ENCODE results near the gene MAN2A1. TPM values are rescaled to one million over a fixed set of nuclear protein-coding genes. Genes with fewer than 3 reads are reported as not detected.
"Not testable (repeated sequence)": the region's sequence is repeated elsewhere in the genome, so short reads cannot be mapped to it uniquely, and the experiment has no call there.

MAN2A1 gene
- total RNA-seq, 1 experiment from 2014 or later, result 51.0 TPM

GRCh38 chr5:109830955-109831502 is 141.3 kb downstream of the MAN2A1 start:
- intact Hi-C loops (cut with micrococcal nuclease; ENCODE audit: unreplicated experiment), result no loop called here

DNA sequence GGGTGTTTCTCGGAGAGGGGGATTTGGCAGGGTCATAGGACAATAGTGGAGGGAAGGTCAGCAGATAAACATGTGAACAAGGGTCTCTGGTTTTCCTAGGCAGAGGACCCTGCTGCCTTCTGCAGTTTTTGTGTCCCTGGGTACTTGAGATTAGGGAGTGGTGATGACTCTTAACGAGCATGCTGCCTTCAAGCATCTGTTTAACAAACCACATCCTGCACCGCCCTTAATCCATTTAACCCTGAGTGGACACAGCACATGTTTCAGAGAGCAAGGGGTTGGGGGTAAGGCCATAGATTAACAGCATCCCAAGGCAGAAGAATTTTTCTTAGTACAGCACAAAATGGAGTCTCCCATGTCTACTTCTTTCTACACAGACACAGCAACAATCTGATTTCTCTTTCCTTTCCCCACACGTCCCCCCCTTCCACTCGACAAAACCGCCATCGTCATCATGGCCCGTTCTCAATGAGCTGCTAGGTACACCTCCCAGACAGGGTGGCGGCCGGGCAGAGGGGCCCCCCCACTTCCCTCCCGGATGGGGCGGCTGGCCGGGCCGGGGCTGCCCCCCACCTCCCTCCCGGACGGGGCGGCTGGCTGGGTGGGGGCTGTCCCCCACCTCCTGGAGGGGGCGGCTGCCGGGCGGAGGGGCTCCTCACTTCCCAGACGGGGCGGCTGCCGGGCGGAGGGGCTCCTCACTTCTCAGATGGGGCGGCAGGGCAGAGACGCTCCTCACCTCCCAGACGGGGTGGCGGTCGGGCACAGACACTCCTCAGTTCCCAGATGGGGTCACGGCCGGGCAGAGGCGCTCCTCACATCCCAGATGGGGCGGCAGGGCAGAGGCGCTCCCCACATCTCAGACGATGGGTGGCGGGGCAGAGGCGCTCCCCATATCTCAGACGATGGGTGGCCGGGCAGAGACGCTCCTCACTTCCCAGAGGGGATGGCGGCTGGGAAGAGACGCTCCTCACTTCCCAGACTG is 142.8 kb downstream of the MAN2A1 start:
- H3K4me3 ChIP-seq (ENCODE audit: low read depth in 2 of 2, low read length in 2 of 2); BruUV-seq (replicated peaks); intact Hi-C loops (cut with micrococcal nuclease; ENCODE audit: unreplicated experiment); H3K27ac ChIP-seq (ENCODE audit: low read length); H3K4me1 ChIP-seq (ENCODE audit: control insufficient read depth, insufficient read depth, low read length); CTCF ChIA-PET; POLR2A ChIA-PET; H3K36me3 ChIP-seq (ENCODE audit: control insufficient read depth, insufficient read depth, low read length); DNase-seq (ENCODE audit: low read depth, low spot score); H3K9me3 ChIP-seq (ENCODE audit: control insufficient read depth, insufficient read depth, low read depth, low read length); in situ Hi-C loops (cut with HindIII; ENCODE audit: low pct_unique_long_range_greater_than_20kb, low sequenced_read_pairs); ATAC-seq; H3K27me3 ChIP-seq (ENCODE audit: control insufficient read depth, insufficient read depth, low read length): not testable (repeated sequence)

More at GRCh38 chr5:109830955-109831502, 141.3 kb downstream of the MAN2A1 start:
- Histone ChIP-seq H3K36me3 (ENCODE audit: control insufficient read depth, insufficient read depth, low read length) (no peaks in the 10 kb centered on the region), H3K9me3 (ENCODE audit: control insufficient read depth, insufficient read depth, low read depth, low read length) (no peaks in the 10 kb centered on the region), H3K4me3 (ENCODE audit: low read depth in 2 of 2, low read length in 2 of 2) (no peak overlapping the region), H3K27ac (ENCODE audit: low read length) (no peak overlapping the region), H3K4me1 (ENCODE audit: control insufficient read depth, insufficient read depth, low read length) (no peaks in the 10 kb centered on the region), H3K27me3 (ENCODE audit: control insufficient read depth, insufficient read depth, low read length) (no peaks in the 10 kb centered on the region)
- ChIA-PET POLR2A (no interaction called here), CTCF (no interaction called here)
- BruUV-seq (replicated peaks), result no TSS peak
- DNase-seq (ENCODE audit: low read depth, low spot score), result no peak
- TF ChIP-seq SIN3A (IDR thresholded peaks at IDR 0.05; ENCODE audit: borderline replicate concordance, insufficient read depth, low read depth, low read length) (no peak), TCF7L2 (IDR thresholded peaks at IDR 0.05; ENCODE audit: low read depth, low read length) (no peak), POLR2AphosphoS5 (IDR thresholded peaks at IDR 0.05; ENCODE audit: low read depth, low read length) (no peak), REST (IDR thresholded peaks at IDR 0.05; ENCODE audit: insufficient read depth in 1 of 2, low read depth in 2 of 2, low read length in 1 of 2) (no peak)
- TF ChIP-seq, protein P1, sequence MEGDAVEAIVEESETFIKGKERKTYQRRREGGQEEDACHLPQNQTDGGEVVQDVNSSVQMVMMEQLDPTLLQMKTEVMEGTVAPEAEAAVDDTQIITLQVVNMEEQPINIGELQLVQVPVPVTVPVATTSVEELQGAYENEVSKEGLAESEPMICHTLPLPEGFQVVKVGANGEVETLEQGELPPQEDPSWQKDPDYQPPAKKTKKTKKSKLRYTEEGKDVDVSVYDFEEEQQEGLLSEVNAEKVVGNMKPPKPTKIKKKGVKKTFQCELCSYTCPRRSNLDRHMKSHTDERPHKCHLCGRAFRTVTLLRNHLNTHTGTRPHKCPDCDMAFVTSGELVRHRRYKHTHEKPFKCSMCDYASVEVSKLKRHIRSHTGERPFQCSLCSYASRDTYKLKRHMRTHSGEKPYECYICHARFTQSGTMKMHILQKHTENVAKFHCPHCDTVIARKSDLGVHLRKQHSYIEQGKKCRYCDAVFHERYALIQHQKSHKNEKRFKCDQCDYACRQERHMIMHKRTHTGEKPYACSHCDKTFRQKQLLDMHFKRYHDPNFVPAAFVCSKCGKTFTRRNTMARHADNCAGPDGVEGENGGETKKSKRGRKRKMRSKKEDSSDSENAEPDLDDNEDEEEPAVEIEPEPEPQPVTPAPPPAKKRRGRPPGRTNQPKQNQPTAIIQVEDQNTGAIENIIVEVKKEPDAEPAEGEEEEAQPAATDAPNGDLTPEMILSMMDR (IDR thresholded peaks at IDR 0.05), result no peak
- no peak for ATAC-seq
- in situ Hi-C loops (cut with HindIII; ENCODE audit: low pct_unique_long_range_greater_than_20kb, low sequenced_read_pairs), result no loop called here

DNA sequence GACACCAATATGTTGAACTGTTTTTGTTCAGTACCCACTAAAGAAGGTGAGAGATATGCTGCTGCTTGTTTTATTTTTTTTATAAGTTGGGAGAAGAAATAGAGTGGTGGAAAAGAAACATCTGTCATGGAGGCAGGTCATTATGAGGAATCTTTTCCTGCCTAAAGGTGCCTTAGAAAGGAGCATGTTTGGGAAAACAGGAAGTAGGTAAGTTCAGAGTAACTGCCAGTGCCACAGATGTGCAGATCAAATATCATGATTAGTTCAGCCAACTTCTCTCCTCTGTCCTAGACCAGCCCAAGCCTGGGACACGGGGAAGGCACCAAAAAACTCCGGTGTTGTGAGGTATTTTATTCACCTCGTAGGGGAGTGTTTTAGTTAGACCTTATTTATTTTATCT is 144.2 kb downstream of the MAN2A1 start:
- H3K9me3 ChIP-seq (ENCODE audit: control insufficient read depth, insufficient read depth, low read depth, low read length), result no peaks in the 10 kb centered on the region
- BruUV-seq (replicated peaks), result no TSS peak
- no peaks in the 10 kb centered on the region for H3K36me3 ChIP-seq (ENCODE audit: control insufficient read depth, insufficient read depth, low read length)
- TF ChIP-seq POLR2AphosphoS5 (IDR thresholded peaks at IDR 0.05; ENCODE audit: low read depth, low read length) (no peak), SIN3A (IDR thresholded peaks at IDR 0.05; ENCODE audit: borderline replicate concordance, insufficient read depth, low read depth, low read length) (no peak), TCF7L2 (IDR thresholded peaks at IDR 0.05; ENCODE audit: low read depth, low read length) (no peak), REST (IDR thresholded peaks at IDR 0.05; ENCODE audit: insufficient read depth in 1 of 2, low read depth in 2 of 2, low read length in 1 of 2) (no peak)
- TF ChIP-seq, protein P1 (IDR thresholded peaks at IDR 0.05), result no peak
- DNase-seq (ENCODE audit: low read depth, low spot score), result no peak
- in situ Hi-C loops (cut with HindIII; ENCODE audit: low pct_unique_long_range_greater_than_20kb, low sequenced_read_pairs), result no loop called here
- no peaks in the 10 kb centered on the region for H3K27me3 ChIP-seq (ENCODE audit: control insufficient read depth, insufficient read depth, low read length)
- ATAC-seq, result no peak
- no peak overlapping the region for H3K27ac ChIP-seq (ENCODE audit: low read length)
- ChIA-PET POLR2A (no interaction called here), CTCF (no interaction called here)
- intact Hi-C loops (cut with micrococcal nuclease; ENCODE audit: unreplicated experiment), result no loop called here
- H3K4me1 ChIP-seq (ENCODE audit: control insufficient read depth, insufficient read depth, low read length), result no peaks in the 10 kb centered on the region
- no peak overlapping the region for H3K4me3 ChIP-seq (ENCODE audit: low read depth in 2 of 2, low read length in 2 of 2)

Data from Panc1 (cell line).